ENCODE results near the gene CLTCL1. TPM values are rescaled to one million over a fixed set of nuclear protein-coding genes. Genes with fewer than 3 reads are reported as not detected.
A peak's percentile ranks its signal among the peaks of the same experiment; 100 is the strongest.

CLTCL1 gene
- total and polyA plus RNA-seq, 2 donors (not counting 1 experiment from before 2014, with no cell fraction given), result 1.0 to 5.5 TPM

DNA sequence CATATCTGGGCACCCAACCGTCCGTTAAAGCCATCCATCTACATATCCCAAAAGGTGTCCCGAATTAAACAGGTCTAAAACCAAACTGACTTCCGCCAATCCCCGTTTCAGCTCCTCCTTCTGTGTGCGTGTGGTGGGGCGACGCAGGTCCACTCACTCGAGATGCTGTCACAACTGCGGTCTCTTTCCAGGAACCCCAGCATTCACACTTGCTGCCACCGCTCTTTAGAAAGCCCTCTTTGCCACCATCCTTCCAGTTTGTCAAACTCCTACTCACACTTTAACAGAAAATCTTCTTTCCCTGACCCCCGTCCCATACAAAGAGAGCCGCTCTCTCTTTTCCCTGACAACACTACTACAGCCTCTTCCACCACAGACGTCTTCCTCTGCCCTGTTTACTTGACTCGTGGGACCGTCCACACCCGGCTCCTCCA, 147.5 kb downstream of the CLTCL1 start:
- Histone ChIP-seq H3K27me3 (replicated peaks in 1 of 4; ENCODE audit: control extremely low read depth in 1 of 4, control insufficient read depth in 3 of 4, insufficient read depth in 4 of 4, low read length in 3 of 4) (peaks cover 0 to 17% (median 8%) of the 10 kb centered on the region in 4 experiments), H3K27ac (ENCODE audit: low read length in 2 of 2) (peak overlapping the region; percentile 85 to 94), H3K4me1 (ENCODE audit: control insufficient read depth in 2 of 2, insufficient read depth in 2 of 2, low read length in 2 of 2) (peaks cover 9 to 17% of the 10 kb centered on the region in 2 donors), H4K20me1 (ENCODE audit: control insufficient read depth, insufficient read depth, low read length, poor library complexity, severe bottlenecking) (peaks cover 3% of the 10 kb centered on the region), H2AFZ (ENCODE audit: insufficient read depth, low read depth, low read length, poor library complexity, severe bottlenecking) (peak overlapping the region; percentile 88), H3K9me3 (ENCODE audit: control extremely low read depth in 1 of 3, control insufficient read depth in 2 of 3, insufficient read depth in 1 of 3, low read length in 2 of 3) (peaks cover 0 to 5% (median 0%) of the 10 kb centered on the region in 3 donors), H3K9ac (ENCODE audit: low read length) (peak overlapping the region; percentile 95), H3K4me3 (ENCODE audit: control extremely low read depth in 1 of 5, extremely low read depth in 1 of 5, insufficient read depth in 1 of 5, low read depth in 2 of 5, low read length in 4 of 5) (peak overlapping the region; percentile 78 to 96 (median 87)), H3K36me3 (replicated peaks in 1 of 2; ENCODE audit: control extremely low read depth in 1 of 2, control insufficient read depth in 1 of 2, extremely low read depth in 1 of 2, insufficient read depth in 2 of 2, low read length in 1 of 2) (peaks cover 0 to 34% of the 10 kb centered on the region in 2 experiments), H3K79me2 (ENCODE audit: control insufficient read depth, insufficient read depth, low read length) (peaks cover 26% of the 10 kb centered on the region), H3K4me2 (replicated peaks; ENCODE audit: low read depth, low read length, poor library complexity, severe bottlenecking) (peak overlapping the region; percentile 95)
- TF ChIP-seq EZH2 (IDR thresholded peaks at IDR 0.05; ENCODE audit: borderline replicate concordance, insufficient read depth, low read depth, low read length, poor library complexity, severe bottlenecking) (no peak), CTCF (IDR thresholded peaks at IDR 0.05) (no peak)
- WGBS (ENCODE audit: insufficient coverage), result 5% methylated on average over 17 of the region's 17 CpGs
- ChIA-PET POLR2A (interaction anchor here (0.9 to 2.4 kb wide), 6 partner anchors 22 to 486 kb away, joined by 3 to 20 read pairs (median 5); partner anchors contain the start of genes CDC45, DGCR2 and SLC25A1), CTCF (interaction anchor here (0.6 to 7.2 kb wide), 23 partner anchors 10 to 486 kb away, joined by 3 to 73 read pairs (median 4); partner anchors contain the start of genes C22orf39, CDC45, DGCR2 and SLC25A1)
- peak overlapping the region; percentile 97 for H3K27ac Mint-ChIP-seq
- ATAC-seq (ENCODE audit: low read depth) (no peak), DNase-seq (no peak)
- H3K4me1 Mint-ChIP-seq, result peaks cover 16% of the 10 kb centered on the region
- no peaks in the 10 kb centered on the region for H3K9me3 Mint-ChIP-seq (ENCODE audit: insufficient read depth)
- intact Hi-C loops (cut with micrococcal nuclease), result loop anchor here (1.0 to 5.0 kb wide), 9 partner anchors 22 to 486 kb away; partner anchors contain the start of genes CDC45, CLTCL1, DGCR2 and MRPL40
- peaks cover 9% of the 10 kb centered on the region for H3K27me3 Mint-ChIP-seq
- peak overlapping the region; percentile 99 for H3K4me3 Mint-ChIP-seq

GRCh38 chr22:19143212-19143611, 148.3 kb downstream of the CLTCL1 start:
- POLR2A ChIA-PET, result interaction anchor here (0.7 to 2.4 kb wide), 2 partner anchors 21 to 288 kb away, joined by 3 to 20 read pairs; partner anchors contain the start of genes DGCR2 and HIRA
- H3K4me3 ChIP-seq (ENCODE audit: control extremely low read depth in 1 of 5, extremely low read depth in 1 of 5, insufficient read depth in 1 of 5, low read depth in 2 of 5, low read length in 4 of 5), result no peak overlapping the region
- no peak overlapping the region for H3K27ac Mint-ChIP-seq

More at GRCh38 chr22:19143212-19143611, 148.3 kb downstream of the CLTCL1 start:
- Mint-ChIP-seq H3K4me3 (peak overlapping the region; percentile 99), H3K4me1 (peaks cover 15% of the 10 kb centered on the region), H3K27me3 (peaks cover 9% of the 10 kb centered on the region), H3K9me3 (ENCODE audit: insufficient read depth) (no peaks in the 10 kb centered on the region)
- peaks cover 0 to 9% (median 4%) of the 10 kb centered on the region in 4 experiments for H3K27me3 ChIP-seq (replicated peaks in 1 of 4; ENCODE audit: control extremely low read depth in 1 of 4, control insufficient read depth in 3 of 4, insufficient read depth in 4 of 4, low read length in 3 of 4)
- H3K9ac ChIP-seq (ENCODE audit: low read length), result no peak overlapping the region
- CTCF ChIA-PET, result interaction anchor here (1.2 to 7.2 kb wide), 6 partner anchors 30 to 487 kb away, joined by 4 to 73 read pairs (median 15); partner anchors contain the start of gene SLC25A1
- H4K20me1 ChIP-seq (ENCODE audit: control insufficient read depth, insufficient read depth, low read length, poor library complexity, severe bottlenecking), result peaks cover 3% of the 10 kb centered on the region
- no peak for DNase-seq
- H3K27ac ChIP-seq (ENCODE audit: low read length in 2 of 2), result no peak overlapping the region
- H3K4me1 ChIP-seq (ENCODE audit: control insufficient read depth in 2 of 2, insufficient read depth in 2 of 2, low read length in 2 of 2), result peaks cover 5 to 12% of the 10 kb centered on the region in 2 donors
- no peak for ATAC-seq (ENCODE audit: low read depth)
- H3K79me2 ChIP-seq (ENCODE audit: control insufficient read depth, insufficient read depth, low read length), result peaks cover 26% of the 10 kb centered on the region
- 100% methylated on average over 4 of the region's 5 CpGs for WGBS (ENCODE audit: insufficient coverage)
- peak overlapping the region; percentile 95 for H3K4me2 ChIP-seq (replicated peaks; ENCODE audit: low read depth, low read length, poor library complexity, severe bottlenecking)
- no peak overlapping the region for H2AFZ ChIP-seq (ENCODE audit: insufficient read depth, low read depth, low read length, poor library complexity, severe bottlenecking)
- intact Hi-C loops (cut with micrococcal nuclease), result loop anchor here (5.0 kb wide), 1 partner anchor 36 kb away; no protein-coding TSS in a partner anchor
- no peaks in the 10 kb centered on the region for H3K9me3 ChIP-seq (ENCODE audit: control extremely low read depth in 1 of 3, control insufficient read depth in 2 of 3, insufficient read depth in 1 of 3, low read length in 2 of 3)
- no peak for TF ChIP-seq EZH2 (IDR thresholded peaks at IDR 0.05; ENCODE audit: borderline replicate concordance, insufficient read depth, low read depth, low read length, poor library complexity, severe bottlenecking)
- no peak for TF ChIP-seq CTCF (IDR thresholded peaks at IDR 0.05)
- peaks cover 0 to 42% of the 10 kb centered on the region in 2 experiments for H3K36me3 ChIP-seq (replicated peaks in 1 of 2; ENCODE audit: control extremely low read depth in 1 of 2, control insufficient read depth in 1 of 2, extremely low read depth in 1 of 2, insufficient read depth in 2 of 2, low read length in 1 of 2)

All from B cell (primary cell).